HEK293 (cell line): Measurements from ENCODE around the gene ITGA7.
A peak's percentile ranks its signal among the peaks of the same experiment; 100 is the strongest.

ENCODE experiments used
- CTCF ChIA-PET: fragments of 350-600 bp; formaldehyde crosslinking; extraction: SDS; loops from one replicate; lab custom pipeline; 2021; ENCODE audit warnings: antibody characterized with exemption; lab: Yijun Ruan, JAX
- POLR2A ChIA-PET: fragments of 300-600 bp; formaldehyde crosslinking; extraction: SDS; loops from one replicate; lab custom pipeline; 2020; ENCODE audit warnings: antibody characterized with exemption, inconsistent platforms; lab: Yijun Ruan, JAX
- H3K27ac ChIP-seq: fragments of 200-500 bp; sonication (Bioruptor generic); 2 replicates; pipeline ENCODE4 v1.5.1; 2014; ENCODE audit warnings: low read depth, low read length, control low read depth, inconsistent platforms; ENCODE audit errors: extremely low read depth
- H3K36me3 ChIP-seq, 2 experiments: fragments of 200-500 bp in 1 of 2; sonication (Bioruptor generic) in 1 of 2; 1 replicate in 1 of 2; 2 replicates in 1 of 2; pipeline ENCODE4 v1.5.1; 2014 to 2017; ENCODE audit warnings: inconsistent platforms in 2 of 2, low read length in 2 of 2; ENCODE audit not compliant: control insufficient read depth in 2 of 2, insufficient read depth in 1 of 2
- H3K4me1 ChIP-seq: fragments of 200-500 bp; sonication (Bioruptor generic); 2 replicates; pipeline ENCODE4 v1.5.1; 2014; ENCODE audit warnings: mild to moderate bottlenecking, low read length, inconsistent platforms; ENCODE audit not compliant: control insufficient read depth, insufficient read depth
- H3K4me3 ChIP-seq: 2 replicates; pipeline ENCODE4 v1.5.1; 2011; ENCODE audit warnings: low read depth, mild to moderate bottlenecking, control low read depth, low read length, moderate library complexity
- H3K9me3 ChIP-seq: fragments of 200-500 bp; sonication (Bioruptor generic); 2 replicates; pipeline ENCODE4 v1.5.1; 2014; ENCODE audit warnings: low read depth, low read length, inconsistent platforms; ENCODE audit not compliant: control insufficient read depth, insufficient read depth
- AEBP2 ChIP-seq: fragments of 450-650 bp; formaldehyde crosslinking; IDR thresholded peaks from 2 replicates; pipeline ENCODE4 v1.5.1; 2016; ENCODE audit warnings: missing biosample characterization, missing genetic modification characterization, borderline replicate concordance
- GLIS2 ChIP-seq: fragments of 450-650 bp; formaldehyde crosslinking; IDR thresholded peaks from 2 replicates; pipeline ENCODE4 v1.5.1; 2016; ENCODE audit warnings: missing biosample characterization, missing genetic modification characterization
- REPIN1 ChIP-seq: fragments of 450-650 bp; formaldehyde crosslinking; IDR thresholded peaks from 2 replicates; pipeline ENCODE4 v1.5.1; 2017; ENCODE audit warnings: missing biosample characterization, missing genetic modification characterization, low read depth
- SCRT2 ChIP-seq: fragments of 450-650 bp; formaldehyde crosslinking; IDR thresholded peaks from 2 replicates; pipeline ENCODE4 v1.5.1; 2016; ENCODE audit warnings: missing biosample characterization, missing genetic modification characterization
- YY1 ChIP-seq: fragments of 450-650 bp; formaldehyde crosslinking; IDR thresholded peaks from 2 replicates; pipeline ENCODE4 v1.5.1; 2018; ENCODE audit warnings: missing biosample characterization, missing genetic modification characterization
- ZBTB10 ChIP-seq: fragments of 450-650 bp; formaldehyde crosslinking; IDR thresholded peaks from 2 replicates; pipeline ENCODE4 v1.5.1; 2016; ENCODE audit warnings: missing biosample characterization, missing genetic modification characterization
- ZBTB17 ChIP-seq: fragments of 450-650 bp; formaldehyde crosslinking; IDR thresholded peaks from 2 replicates; pipeline ENCODE4 v1.5.1; 2016; ENCODE audit warnings: missing biosample characterization, missing genetic modification characterization
- ZFHX2 ChIP-seq: fragments of 450-650 bp; formaldehyde crosslinking; conservative IDR thresholded peaks from 2 replicates; pipeline ENCODE4 v1.5.1; 2016; ENCODE audit warnings: missing biosample characterization, missing genetic modification characterization
- ZFP69B ChIP-seq: fragments of 450-650 bp; formaldehyde crosslinking; IDR thresholded peaks from 2 replicates; pipeline ENCODE4 v1.5.1; 2016; ENCODE audit warnings: missing biosample characterization, missing genetic modification characterization
- ZNF10 ChIP-seq: fragments of 450-650 bp; formaldehyde crosslinking; IDR thresholded peaks from 2 replicates; pipeline ENCODE4 v1.5.1; 2017; ENCODE audit warnings: missing biosample characterization, missing genetic modification characterization
- ZNF18 ChIP-seq: fragments of 450-650 bp; formaldehyde crosslinking; IDR thresholded peaks from 2 replicates; pipeline ENCODE4 v1.5.1; 2016; ENCODE audit warnings: missing biosample characterization, missing genetic modification characterization
- ZNF239 ChIP-seq: fragments of 450-650 bp; formaldehyde crosslinking; IDR thresholded peaks from 2 replicates; pipeline ENCODE4 v1.5.1; 2016; ENCODE audit warnings: missing biosample characterization, missing genetic modification characterization
- ZNF324 ChIP-seq: fragments of 450-650 bp; formaldehyde crosslinking; IDR thresholded peaks from 2 replicates; pipeline ENCODE4 v1.5.1; 2016; ENCODE audit warnings: missing biosample characterization, missing genetic modification characterization
- ZNF362 ChIP-seq: fragments of 450-650 bp; formaldehyde crosslinking; IDR thresholded peaks from 2 replicates; pipeline ENCODE4 v1.5.1; 2016; ENCODE audit warnings: missing biosample characterization, missing genetic modification characterization
- ZNF37A ChIP-seq: fragments of 450-650 bp; IDR thresholded peaks from 2 replicates; pipeline ENCODE4 v1.5.1; 2018; ENCODE audit warnings: missing biosample characterization, missing genetic modification characterization
- ZNF404 ChIP-seq: fragments of 450-650 bp; formaldehyde crosslinking; IDR thresholded peaks from 2 replicates; pipeline ENCODE4 v1.5.1; 2017; ENCODE audit warnings: missing biosample characterization, missing genetic modification characterization
- ZNF544 ChIP-seq: fragments of 450-650 bp; formaldehyde crosslinking; IDR thresholded peaks from 2 replicates; pipeline ENCODE4 v1.5.0; 2017; ENCODE audit warnings: missing biosample characterization, missing genetic modification characterization
- ZNF610 ChIP-seq: fragments of 450-650 bp; formaldehyde crosslinking; IDR thresholded peaks from 2 replicates; pipeline ENCODE4 v1.5.1; 2016; ENCODE audit warnings: missing biosample characterization, missing genetic modification characterization, borderline replicate concordance
- ZNF626 ChIP-seq: fragments of 450-650 bp; sonication (Bioruptor Pico); formaldehyde crosslinking; IDR thresholded peaks from 2 replicates; pipeline ENCODE4 v1.5.1; 2018; ENCODE audit warnings: missing biosample characterization, missing genetic modification characterization, inconsistent platforms
- ZNF664 ChIP-seq: fragments of 450-650 bp; formaldehyde crosslinking; IDR thresholded peaks from 2 replicates; pipeline ENCODE4 v1.5.1; 2016; ENCODE audit warnings: missing biosample characterization, missing genetic modification characterization
- ZNF670 ChIP-seq: fragments of 450-650 bp; formaldehyde crosslinking; IDR thresholded peaks from 2 replicates; pipeline ENCODE4 v1.5.1; 2016; ENCODE audit warnings: missing biosample characterization, missing genetic modification characterization, low read depth
- ZNF707 ChIP-seq: fragments of 450-650 bp; formaldehyde crosslinking; IDR thresholded peaks from 2 replicates; pipeline ENCODE4 v1.5.1; 2016; ENCODE audit warnings: missing biosample characterization, missing genetic modification characterization
- ZNF792 ChIP-seq: fragments of 450-650 bp; formaldehyde crosslinking; IDR thresholded peaks from 2 replicates; pipeline ENCODE4 v1.5.1; 2016; ENCODE audit warnings: missing biosample characterization, missing genetic modification characterization
- ZNF843 ChIP-seq: fragments of 450-650 bp; formaldehyde crosslinking; IDR thresholded peaks from 2 replicates; pipeline ENCODE4 v1.5.1; 2016; ENCODE audit warnings: missing biosample characterization, missing genetic modification characterization
- ZSCAN18 ChIP-seq: fragments of 450-650 bp; formaldehyde crosslinking; IDR thresholded peaks from 2 replicates; pipeline ENCODE4 v1.5.1; 2016; ENCODE audit warnings: missing biosample characterization, missing genetic modification characterization

ITGA7 gene

GRCh38 chr12:55721601-55722213, 14.0 kb upstream of the ITGA7 start:
- H3K9me3 ChIP-seq = no peaks in the 10 kb centered on the region
- H3K36me3 ChIP-seq = peaks cover 12 to 61% of the 10 kb centered on the region in 2 experiments
- TF ChIP-seq GLIS2 = 0 out of 2 replicates have a peak, but pooled peaks have one; percentile 7
- no peak for TF ChIP-seq ZNF843 (tag by site-specific recombination)
- H3K27ac ChIP-seq = no peak overlapping the region
- CTCF ChIA-PET = interaction anchor here (0.6 to 7.0 kb wide), 8 partner anchors 8 to 319 kb away, joined by 3 to 127 read pairs (median 6); partner anchors contain the start of gene ITGA7
- H3K4me1 ChIP-seq = peaks cover 13% of the 10 kb centered on the region; the same call in 1 of the 2 replicates
- POLR2A ChIA-PET = no interaction called here
- H3K4me3 ChIP-seq = no peak overlapping the region

GRCh38 chr12:55720894-55721444, 13.3 kb upstream of the ITGA7 start:
- peaks cover 13% of the 10 kb centered on the region; the same call in 1 of the 2 replicates for H3K4me1 ChIP-seq
- POLR2A ChIA-PET = interaction anchor here (0.7 to 1.7 kb wide), 3 partner anchors 8 to 20 kb away, joined by 3 to 7 read pairs (median 4); partner anchors contain the start of gene CD63
- TF ChIP-seq ZNF239 (tag by site-specific recombination) = no peak
- TF ChIP-seq ZNF37A (tag by site-specific recombination) = no peak
- TF ChIP-seq GLIS2 = peak; percentile 26; the same call in 1 of the 2 replicates
- TF ChIP-seq ZNF664 (tag by site-specific recombination) = no peak
- no peak for TF ChIP-seq ZFP69B (tag by site-specific recombination)
- TF ChIP-seq ZSCAN18 (tag by site-specific recombination) = no peak
- TF ChIP-seq ZNF362 (tag by site-specific recombination) = peak; percentile 83
- no peak; the same call in 1 of the 2 replicates for TF ChIP-seq ZFHX2 (tag by site-specific recombination)
- TF ChIP-seq ZNF626 (tag by site-specific recombination) = no peak
- no peak for TF ChIP-seq ZBTB10 (tag by site-specific recombination)
- no peak for TF ChIP-seq ZNF544 (tag by site-specific recombination)
- TF ChIP-seq ZNF707 = no peak
- no peak for TF ChIP-seq ZNF324
- TF ChIP-seq ZBTB17 (tag by site-specific recombination) = no peak
- no peak for TF ChIP-seq ZNF404
- no peak for TF ChIP-seq ZNF792 (tag by site-specific recombination)
- TF ChIP-seq SCRT2 (tag by site-specific recombination) = peak; percentile 75
- TF ChIP-seq AEBP2 (tag by site-specific recombination) = no peak
- TF ChIP-seq ZNF610 (tag by site-specific recombination) = no peak
- TF ChIP-seq YY1 = no peak
- TF ChIP-seq ZNF670 (tag by site-specific recombination) = no peak
- no peak for TF ChIP-seq ZNF10 (tag by site-specific recombination)
- no peak for TF ChIP-seq ZNF18 (tag by site-specific recombination)
- no peak for TF ChIP-seq REPIN1

More at GRCh38 chr12:55720894-55721444, 13.3 kb upstream of the ITGA7 start:
- CTCF ChIA-PET = interaction anchor here (0.6 to 7.0 kb wide), 11 partner anchors 9 to 105 kb away, joined by 3 to 127 read pairs (median 5); partner anchors contain the start of gene ITGA7
- Histone ChIP-seq H3K27ac (no peak overlapping the region), H3K4me3 (no peak overlapping the region), H3K36me3 (peaks cover 6 to 54% of the 10 kb centered on the region in 2 experiments), H3K9me3 (no peaks in the 10 kb centered on the region)
